HG02870 (cell line): Measurements from ENCODE around the gene SLC4A8.

Experiments used
- ATAC-seq: cut with Tn5 transposase; IDR thresholded peaks from one replicate; pipeline ENCODE4 v1.9.1; 2021; ENCODE audit warnings: mild to moderate bottlenecking, moderate library complexity; ENCODE audit not compliant: unreplicated experiment

Gene SLC4A8

DNA sequence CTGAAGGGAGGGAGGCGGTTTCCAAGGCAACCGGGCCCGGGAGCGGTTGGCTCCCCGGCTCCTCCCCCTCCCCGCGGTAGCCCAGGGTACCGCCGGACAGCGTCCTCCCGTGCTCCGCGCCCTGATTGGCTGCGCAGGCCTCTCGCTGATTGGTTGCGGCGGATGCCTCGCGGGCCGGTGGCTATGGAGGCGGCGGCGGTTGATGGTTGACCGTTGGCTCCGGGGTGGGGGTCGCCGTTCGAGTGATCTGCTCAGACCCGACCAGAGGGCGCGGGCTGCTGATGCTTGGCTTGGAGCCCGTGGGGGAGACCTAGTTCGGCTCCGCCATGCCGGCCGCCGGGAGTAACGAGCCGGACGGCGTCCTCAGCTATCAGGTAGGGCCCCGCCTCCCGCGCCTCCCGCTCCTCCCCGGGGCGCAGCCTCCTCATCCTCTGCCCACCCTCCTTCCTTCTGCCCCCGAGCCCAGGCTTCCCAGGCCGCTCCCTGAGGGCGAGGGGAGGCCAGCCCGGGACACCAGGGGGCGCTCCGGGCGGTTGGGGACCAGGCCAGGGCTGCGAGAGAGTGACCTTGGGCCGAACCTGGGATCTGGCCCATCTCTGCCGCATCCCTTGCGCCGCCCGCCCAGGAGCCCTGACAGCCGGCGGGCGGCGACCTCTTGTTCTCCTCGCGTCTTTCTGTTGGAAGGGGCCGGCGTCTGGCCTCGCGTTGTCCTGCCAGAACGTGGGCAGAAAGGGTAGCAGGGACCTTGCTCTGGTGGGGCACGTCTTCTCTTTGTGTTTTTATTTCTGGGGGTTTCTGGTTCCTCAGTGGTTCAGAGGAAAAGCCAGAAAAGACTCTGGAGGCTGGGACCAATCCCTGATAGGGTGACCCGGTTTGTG is at the start of gene SLC4A8:
Gene SLC4A8 (plus strand): TSS at position 170 of the 878 bp plus-strand sequence. CDS start 157 bp downstream, at position 327.
- peak; percentile 85 for ATAC-seq

GRCh38 chr12:51374856-51375255 is 49.8 kb upstream of the SLC4A8 start:
- no peak for ATAC-seq

- ATAC-seq, result no peak
These were observed 47.3 kb upstream of the SLC4A8 start for GRCh38 chr12:51377099-51377984.

GRCh38 chr12:51378749-51379148 is 45.9 kb upstream of the SLC4A8 start:
- no peak for ATAC-seq

- ATAC-seq, result no peak
These were observed 45.1 kb upstream of the SLC4A8 start for GRCh38 chr12:51379571-51379970.

GRCh38 chr12:51381226-51382079 is 43.2 kb upstream of the SLC4A8 start:
- ATAC-seq, result no peak

GRCh38 chr12:51382173-51382572 is 42.5 kb upstream of the SLC4A8 start:
- no peak for ATAC-seq

- ATAC-seq, result no peak
These were observed 41.2 kb upstream of the SLC4A8 start for GRCh38 chr12:51383269-51383905.

DNA sequence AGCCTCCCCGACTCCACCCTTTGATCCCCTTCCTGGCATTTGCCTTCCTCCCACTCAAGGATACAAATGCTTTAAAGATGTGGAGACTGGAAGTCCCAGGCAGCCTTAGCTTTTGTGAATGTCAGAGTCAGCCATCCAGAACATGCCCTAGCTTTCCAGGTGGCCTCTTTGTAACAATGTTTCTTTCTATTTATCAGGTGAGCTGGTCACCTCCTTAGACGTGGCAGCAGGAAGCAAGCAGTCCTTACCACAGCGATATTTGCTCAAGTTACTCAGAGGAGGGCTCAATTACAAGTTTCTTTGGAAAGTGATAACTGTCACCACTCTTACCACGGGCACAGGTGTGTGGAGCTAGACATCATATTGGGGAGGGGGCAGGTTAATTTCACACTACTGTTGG is 38.3 kb upstream of the SLC4A8 start:
- no peak for ATAC-seq

DNA sequence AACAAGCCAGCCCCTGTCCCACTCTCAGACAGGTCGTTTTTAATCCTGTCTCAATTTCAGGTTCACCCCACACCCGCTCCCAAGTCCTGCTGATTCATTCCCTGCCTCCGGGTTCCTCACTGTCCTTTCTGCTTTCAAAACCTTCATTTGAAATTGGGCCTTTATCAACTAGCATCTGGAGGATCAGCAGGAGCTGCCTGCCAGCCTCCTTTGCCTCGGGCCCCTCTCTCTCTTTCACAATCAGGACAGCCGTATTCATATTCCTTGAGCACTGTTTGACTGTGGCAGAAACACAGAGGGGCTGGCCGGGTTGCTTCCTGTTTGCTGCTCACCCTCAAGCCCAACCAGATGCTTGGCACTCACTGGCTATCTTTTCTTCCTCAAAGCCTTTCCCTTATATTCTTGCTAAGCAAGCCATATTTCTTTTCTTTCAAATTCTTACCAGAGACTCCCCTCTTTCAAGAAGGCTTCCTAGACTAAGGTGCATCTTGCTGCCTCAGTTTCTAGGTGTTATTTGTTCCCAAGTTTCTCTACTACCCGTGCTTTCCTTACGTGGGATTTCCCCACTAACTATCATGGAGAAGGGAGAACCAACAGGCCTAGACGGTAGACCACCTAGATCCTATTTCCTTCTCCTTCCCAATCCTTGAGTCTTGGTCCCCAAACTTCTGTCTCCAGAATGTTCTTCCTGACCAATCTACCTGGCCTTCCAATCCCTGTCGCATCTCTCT is 36.4 kb upstream of the SLC4A8 start:
- ATAC-seq, result no peak

DNA sequence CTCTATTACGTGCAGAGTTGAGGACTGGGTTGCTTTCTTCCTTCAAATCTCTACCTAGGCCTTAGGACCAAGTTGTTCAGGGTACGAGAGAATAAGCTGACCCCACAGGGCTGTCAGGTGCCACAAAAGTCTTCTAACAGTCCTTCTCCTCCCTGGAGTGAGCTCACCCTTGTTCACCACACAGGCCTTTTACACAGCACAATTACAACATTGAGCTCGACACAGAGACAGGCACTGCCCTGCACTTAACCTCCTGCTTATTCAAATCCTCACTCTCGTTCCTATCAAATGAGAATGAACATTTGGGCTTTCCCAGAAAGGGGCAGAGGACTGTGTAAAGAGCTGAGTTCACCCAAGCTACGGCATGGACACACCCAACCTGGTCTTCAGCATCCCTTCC is 35.8 kb upstream of the SLC4A8 start:
- ATAC-seq, result no peak

- no peak for ATAC-seq
These were observed 35.2 kb upstream of the SLC4A8 start for GRCh38 chr12:51389302-51389999.

- ATAC-seq, result no peak
These were observed 34.2 kb upstream of the SLC4A8 start for GRCh38 chr12:51390457-51390856.

- ATAC-seq, result peak; percentile 12
These were observed 33.7 kb upstream of the SLC4A8 start for GRCh38 chr12:51390891-51391282.

- peak; percentile 45 for ATAC-seq
These were observed 33.1 kb upstream of the SLC4A8 start, which contains the start of gene GALNT6 for GRCh38 chr12:51391283-51392123. Gene GALNT6, minus strand, starts transcription at chr12:51391406. Its CDS starts 11,625 bp downstream, at chr12:51379781.

DNA sequence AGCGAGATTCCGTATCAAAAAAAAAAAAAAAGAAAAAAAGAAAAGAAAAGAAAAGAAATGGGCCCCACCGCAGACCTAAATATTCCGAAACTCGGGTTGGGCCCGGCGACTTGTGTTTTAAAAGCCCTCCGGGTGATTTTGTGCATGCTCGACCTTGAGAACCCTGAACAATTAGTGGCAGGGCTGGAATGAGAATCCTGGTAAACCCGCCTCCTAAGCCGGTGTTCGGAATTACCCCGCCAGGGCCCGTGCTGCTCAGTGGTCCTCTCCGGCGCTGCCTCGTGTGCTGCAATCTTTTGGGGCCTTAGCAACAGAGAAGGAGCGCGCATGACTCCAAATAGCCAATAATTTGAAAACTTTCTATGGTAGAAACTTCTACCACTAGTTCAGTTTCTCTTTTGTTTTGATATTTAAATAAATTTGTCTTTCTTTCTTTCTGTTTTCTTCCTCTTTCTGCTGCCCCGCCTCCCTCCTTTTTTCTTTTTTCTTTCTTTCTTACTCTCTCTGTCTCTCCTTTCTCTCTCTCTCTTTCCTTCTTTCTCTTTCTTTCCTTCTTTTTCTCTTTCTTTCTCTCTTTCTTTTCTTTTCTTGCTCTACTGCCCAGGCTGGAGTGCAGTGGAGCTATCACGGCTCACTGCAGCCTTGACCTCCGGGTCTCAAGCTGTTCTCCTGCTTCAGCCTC is 31.9 kb upstream of the SLC4A8 start:
- ATAC-seq, result no peak
